ENCODE measurements around the gene LITAFD. TPM values are rescaled to one million over a fixed set of nuclear protein-coding genes. Genes with fewer than 3 reads are reported as not detected.
"Not testable (repeated sequence)": the region's sequence is repeated elsewhere in the genome, so short reads cannot be mapped to it uniquely, and the experiment has no call there.

Gene LITAFD
- polyA plus RNA-seq, 1 of the 3 experiments (the other 2 are of a cell fraction), result not detected

GRCh38 chr16:8872967-8873865 lies 8.9 kb upstream of the LITAFD start:
- no peaks in the 10 kb centered on the region for H3K9me2 ChIP-seq
- no peaks in the 10 kb centered on the region for H3K9me3 ChIP-seq
- ChIA-PET POLR2A (no interaction called here), CTCF (interaction anchor here (0.7 to 2.0 kb wide), 8 partner anchors 10 to 306 kb away, joined by 3 to 7 read pairs (median 4); no protein-coding TSS in a partner anchor)
- no peaks in the 10 kb centered on the region for H3K36me3 ChIP-seq (replicated peaks in 1 of 2; ENCODE audit: control insufficient read depth in 1 of 2, insufficient read depth in 2 of 2, low read length in 1 of 2)
- no peaks in the 10 kb centered on the region for H4K20me1 ChIP-seq (ENCODE audit: insufficient read depth)
- no peak for TF ChIP-seq CHD2 (IDR thresholded peaks at IDR 0.05; ENCODE audit: low read length, partially characterized antibody)
- TF ChIP-seq, protein P1, sequence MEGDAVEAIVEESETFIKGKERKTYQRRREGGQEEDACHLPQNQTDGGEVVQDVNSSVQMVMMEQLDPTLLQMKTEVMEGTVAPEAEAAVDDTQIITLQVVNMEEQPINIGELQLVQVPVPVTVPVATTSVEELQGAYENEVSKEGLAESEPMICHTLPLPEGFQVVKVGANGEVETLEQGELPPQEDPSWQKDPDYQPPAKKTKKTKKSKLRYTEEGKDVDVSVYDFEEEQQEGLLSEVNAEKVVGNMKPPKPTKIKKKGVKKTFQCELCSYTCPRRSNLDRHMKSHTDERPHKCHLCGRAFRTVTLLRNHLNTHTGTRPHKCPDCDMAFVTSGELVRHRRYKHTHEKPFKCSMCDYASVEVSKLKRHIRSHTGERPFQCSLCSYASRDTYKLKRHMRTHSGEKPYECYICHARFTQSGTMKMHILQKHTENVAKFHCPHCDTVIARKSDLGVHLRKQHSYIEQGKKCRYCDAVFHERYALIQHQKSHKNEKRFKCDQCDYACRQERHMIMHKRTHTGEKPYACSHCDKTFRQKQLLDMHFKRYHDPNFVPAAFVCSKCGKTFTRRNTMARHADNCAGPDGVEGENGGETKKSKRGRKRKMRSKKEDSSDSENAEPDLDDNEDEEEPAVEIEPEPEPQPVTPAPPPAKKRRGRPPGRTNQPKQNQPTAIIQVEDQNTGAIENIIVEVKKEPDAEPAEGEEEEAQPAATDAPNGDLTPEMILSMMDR (IDR thresholded peaks at IDR 0.05), result peak; percentile 38
- WGBS (ENCODE audit: low lambda C conversion rate), result 89% methylated on average over 22 of the region's 22 CpGs
- DNase-seq, result no peak
- H2AFZ ChIP-seq (ENCODE audit: low read depth), result no peak overlapping the region
- H3K4me3 ChIP-seq (ENCODE audit: low read depth in 2 of 2, low read length in 1 of 2), result no peak overlapping the region
- H3K9ac ChIP-seq, result no peak overlapping the region
- peaks cover under 1% of the 10 kb centered on the region; the same call in 1 of the 2 replicates for H3K79me2 ChIP-seq (ENCODE audit: insufficient read depth)
- H3K27ac ChIP-seq (ENCODE audit: low read depth in 2 of 2, low read length in 1 of 2), result no peak overlapping the region
- peaks cover 4% of the 10 kb centered on the region for H3F3A ChIP-seq (replicated peaks; ENCODE audit: insufficient read depth)
- no peak overlapping the region for H3K4me2 ChIP-seq
- peaks cover 2 to 9% of the 10 kb centered on the region in 2 experiments; a peak in 2 of 4 replicates for H3K4me1 ChIP-seq (ENCODE audit: control insufficient read depth in 1 of 2, insufficient read depth in 2 of 2, low read depth in 1 of 2, low read length in 1 of 2)
- H3K27me3 ChIP-seq (ENCODE audit: insufficient read depth), result no peaks in the 10 kb centered on the region

GRCh38 chr16:8873866-8874195 lies 8.3 kb upstream of the LITAFD start:
- H3F3A ChIP-seq (replicated peaks; ENCODE audit: insufficient read depth); H3K9me3 ChIP-seq; H3K36me3 ChIP-seq (replicated peaks in 1 of 2; ENCODE audit: control insufficient read depth in 1 of 2, insufficient read depth in 2 of 2, low read length in 1 of 2); H3K9ac ChIP-seq; H3K9me2 ChIP-seq; H4K20me1 ChIP-seq (ENCODE audit: insufficient read depth); POLR2A ChIA-PET; H3K27ac ChIP-seq (ENCODE audit: low read depth in 2 of 2, low read length in 1 of 2); H3K27me3 ChIP-seq (ENCODE audit: insufficient read depth); H3K4me3 ChIP-seq (ENCODE audit: low read depth in 2 of 2, low read length in 1 of 2); DNase-seq; H2AFZ ChIP-seq (ENCODE audit: low read depth); H3K4me2 ChIP-seq; H3K79me2 ChIP-seq (ENCODE audit: insufficient read depth): not testable (repeated sequence)
- CTCF ChIA-PET, result interaction anchor here (0.6 to 2.0 kb wide), 9 partner anchors 10 to 307 kb away, joined by 3 to 7 read pairs (median 4); no protein-coding TSS in a partner anchor
- WGBS (ENCODE audit: low lambda C conversion rate), result 99% methylated on average over 7 of the region's 7 CpGs
- H3K4me1 ChIP-seq (ENCODE audit: control insufficient read depth in 1 of 2, insufficient read depth in 2 of 2, low read depth in 1 of 2, low read length in 1 of 2), result peaks cover 2 to 11% of the 10 kb centered on the region in 2 experiments; a peak in 2 of 4 replicates

- Histone ChIP-seq H3K27ac (ENCODE audit: low read depth in 2 of 2, low read length in 1 of 2) (no peak overlapping the region), H3K9me3 (no peaks in the 10 kb centered on the region), H3K36me3 (replicated peaks in 1 of 2; ENCODE audit: control insufficient read depth in 1 of 2, insufficient read depth in 2 of 2, low read length in 1 of 2) (no peaks in the 10 kb centered on the region), H3K4me3 (ENCODE audit: low read depth in 2 of 2, low read length in 1 of 2) (no peak overlapping the region), H2AFZ (ENCODE audit: low read depth) (no peak overlapping the region), H3K27me3 (ENCODE audit: insufficient read depth) (no peaks in the 10 kb centered on the region), H3K4me1 (ENCODE audit: control insufficient read depth in 1 of 2, insufficient read depth in 2 of 2, low read depth in 1 of 2, low read length in 1 of 2) (peaks cover 2 to 9% of the 10 kb centered on the region in 2 experiments; a peak in 2 of 4 replicates), H3F3A (replicated peaks; ENCODE audit: insufficient read depth) (peaks cover 4% of the 10 kb centered on the region), H4K20me1 (ENCODE audit: insufficient read depth) (no peaks in the 10 kb centered on the region), H3K9ac (no peak overlapping the region), H3K9me2 (no peaks in the 10 kb centered on the region), H3K79me2 (ENCODE audit: insufficient read depth) (no peaks in the 10 kb centered on the region), H3K4me2 (no peak overlapping the region)
- no peak for DNase-seq
- CTCF ChIA-PET, result interaction anchor here (0.6 to 2.0 kb wide), 4 partner anchors 9 to 307 kb away, joined by 3 to 7 read pairs (median 4); no protein-coding TSS in a partner anchor
- POLR2A ChIA-PET, result no interaction called here
- 73% methylated on average over 5 of the region's 6 CpGs for WGBS (ENCODE audit: low lambda C conversion rate)
- TF ChIP-seq, protein P2, sequence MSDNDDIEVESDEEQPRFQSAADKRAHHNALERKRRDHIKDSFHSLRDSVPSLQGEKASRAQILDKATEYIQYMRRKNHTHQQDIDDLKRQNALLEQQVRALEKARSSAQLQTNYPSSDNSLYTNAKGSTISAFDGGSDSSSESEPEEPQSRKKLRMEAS (IDR thresholded peaks at IDR 0.05; ENCODE audit: low read depth), result no peak
- no peak for TF ChIP-seq YY1 (IDR thresholded peaks at IDR 0.05; ENCODE audit: low read depth)
- TF ChIP-seq TEAD4 (IDR thresholded peaks at IDR 0.05; ENCODE audit: borderline replicate concordance, insufficient read depth), result no peak
- no peak for TF ChIP-seq FOXM1 (IDR thresholded peaks at IDR 0.05; ENCODE audit: low read depth)
- TF ChIP-seq TAF1 (IDR thresholded peaks at IDR 0.05; ENCODE audit: borderline replicate concordance, low read depth, low read length), result no peak
- TF ChIP-seq NRF1 (IDR thresholded peaks at IDR 0.05; ENCODE audit: low read depth, low read length), result no peak
- no peak for TF ChIP-seq MXI1 (IDR thresholded peaks at IDR 0.05; ENCODE audit: low read depth, low read length)
- TF ChIP-seq, protein P1 (IDR thresholded peaks at IDR 0.05), result no peak
- TF ChIP-seq PBX3 (IDR thresholded peaks at IDR 0.05), result no peak
- TF ChIP-seq TCF12 (IDR thresholded peaks at IDR 0.05), result no peak
- TF ChIP-seq, protein P3, sequence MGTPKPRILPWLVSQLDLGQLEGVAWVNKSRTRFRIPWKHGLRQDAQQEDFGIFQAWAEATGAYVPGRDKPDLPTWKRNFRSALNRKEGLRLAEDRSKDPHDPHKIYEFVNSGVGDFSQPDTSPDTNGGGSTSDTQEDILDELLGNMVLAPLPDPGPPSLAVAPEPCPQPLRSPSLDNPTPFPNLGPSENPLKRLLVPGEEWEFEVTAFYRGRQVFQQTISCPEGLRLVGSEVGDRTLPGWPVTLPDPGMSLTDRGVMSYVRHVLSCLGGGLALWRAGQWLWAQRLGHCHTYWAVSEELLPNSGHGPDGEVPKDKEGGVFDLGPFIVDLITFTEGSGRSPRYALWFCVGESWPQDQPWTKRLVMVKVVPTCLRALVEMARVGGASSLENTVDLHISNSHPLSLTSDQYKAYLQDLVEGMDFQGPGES (IDR thresholded peaks at IDR 0.05; ENCODE audit: low read depth, low read length), result no peak
- no peak for TF ChIP-seq MEF2A (IDR thresholded peaks at IDR 0.05; ENCODE audit: borderline replicate concordance, low read depth)
These were observed 7.8 kb upstream of the LITAFD start for GRCh38 chr16:8874388-8874787.
